ENCODE results near the gene SLC38A3.

DNA sequence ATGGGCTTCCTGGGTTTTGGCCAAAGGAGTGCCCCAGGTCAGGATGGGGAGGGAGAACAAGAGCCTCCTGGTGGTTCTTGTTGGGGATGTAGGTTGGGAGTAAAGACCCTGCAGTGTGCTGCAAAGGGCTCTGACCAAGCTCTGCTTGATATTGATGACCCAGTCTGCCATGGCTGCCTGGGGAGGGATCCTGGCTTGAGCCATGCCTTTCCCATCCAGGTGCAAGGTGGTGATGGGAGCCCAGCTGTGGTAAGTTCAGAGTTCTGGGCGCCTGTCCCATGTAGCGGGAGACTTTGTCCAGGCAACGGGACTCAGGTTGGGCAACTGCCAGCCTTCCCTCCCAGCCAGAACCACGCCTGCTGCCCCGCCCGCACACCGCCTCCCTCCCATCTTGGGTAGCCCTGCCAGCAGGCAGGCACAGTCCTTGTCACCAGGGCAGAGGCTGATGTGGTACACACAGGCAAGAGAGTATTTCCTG, 33.5 kb downstream of the SLC38A3 start:
- TF ChIP-seq, protein P1, sequence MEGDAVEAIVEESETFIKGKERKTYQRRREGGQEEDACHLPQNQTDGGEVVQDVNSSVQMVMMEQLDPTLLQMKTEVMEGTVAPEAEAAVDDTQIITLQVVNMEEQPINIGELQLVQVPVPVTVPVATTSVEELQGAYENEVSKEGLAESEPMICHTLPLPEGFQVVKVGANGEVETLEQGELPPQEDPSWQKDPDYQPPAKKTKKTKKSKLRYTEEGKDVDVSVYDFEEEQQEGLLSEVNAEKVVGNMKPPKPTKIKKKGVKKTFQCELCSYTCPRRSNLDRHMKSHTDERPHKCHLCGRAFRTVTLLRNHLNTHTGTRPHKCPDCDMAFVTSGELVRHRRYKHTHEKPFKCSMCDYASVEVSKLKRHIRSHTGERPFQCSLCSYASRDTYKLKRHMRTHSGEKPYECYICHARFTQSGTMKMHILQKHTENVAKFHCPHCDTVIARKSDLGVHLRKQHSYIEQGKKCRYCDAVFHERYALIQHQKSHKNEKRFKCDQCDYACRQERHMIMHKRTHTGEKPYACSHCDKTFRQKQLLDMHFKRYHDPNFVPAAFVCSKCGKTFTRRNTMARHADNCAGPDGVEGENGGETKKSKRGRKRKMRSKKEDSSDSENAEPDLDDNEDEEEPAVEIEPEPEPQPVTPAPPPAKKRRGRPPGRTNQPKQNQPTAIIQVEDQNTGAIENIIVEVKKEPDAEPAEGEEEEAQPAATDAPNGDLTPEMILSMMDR (IDR thresholded peaks at IDR 0.05 in 4 of 5, conservative IDR thresholded peaks at IDR 0.05 in 1 of 5), result no peak
- no peak for TF ChIP-seq POLR2A (IDR thresholded peaks at IDR 0.05)

Data from gastrocnemius medialis (tissue), 4 donors.